GM19463 (cell line): Measurements from ENCODE around the gene STARD4.

Experiments used
- ATAC-seq: cut with Tn5 transposase; IDR thresholded peaks from one replicate; pipeline ENCODE4 v1.9.1; 2021; ENCODE audit warnings: mild to moderate bottlenecking, moderate library complexity; ENCODE audit not compliant: unreplicated experiment

The STARD4 gene

GRCh38 chr5:111472579-111472978 lies 39.8 kb downstream of the STARD4 start:
- ATAC-seq: peak; percentile 82

- ATAC-seq: no peak
Measured at GRCh38 chr5:111472096-111472495, 40.2 kb downstream of the STARD4 start.

GRCh38 chr5:111469903-111470302 lies 42.4 kb downstream of the STARD4 start:
- no peak for ATAC-seq

- no peak for ATAC-seq
Measured at GRCh38 chr5:111469293-111469896, 42.9 kb downstream of the STARD4 start.

- ATAC-seq: no peak
Measured at GRCh38 chr5:111463311-111463710, 49.0 kb downstream of the STARD4 start.

- ATAC-seq: no peak
Measured at GRCh38 chr5:111461934-111462333, 50.4 kb downstream of the STARD4 start.

DNA sequence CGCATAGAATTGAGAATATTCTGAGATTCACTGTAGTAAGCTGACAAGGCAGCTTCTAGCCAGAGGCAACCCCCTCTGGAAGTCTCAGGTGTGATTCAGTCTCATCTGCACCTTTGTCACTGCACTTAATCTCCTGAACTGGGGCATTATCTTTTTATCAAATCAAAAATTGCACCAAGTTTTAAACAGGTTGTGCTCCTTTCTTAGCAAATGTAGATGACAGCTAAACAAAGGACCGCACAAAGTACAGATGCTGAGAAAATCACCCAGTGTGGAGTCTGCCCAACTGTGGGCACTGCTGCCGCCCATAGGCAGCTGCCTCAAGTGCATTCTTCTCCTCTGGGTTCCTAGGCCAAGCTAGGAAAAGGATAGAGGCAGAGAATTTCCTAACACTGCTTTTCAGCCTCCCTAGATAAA lies 51.1 kb downstream of the STARD4 start:
- ATAC-seq: peak; percentile 63

DNA sequence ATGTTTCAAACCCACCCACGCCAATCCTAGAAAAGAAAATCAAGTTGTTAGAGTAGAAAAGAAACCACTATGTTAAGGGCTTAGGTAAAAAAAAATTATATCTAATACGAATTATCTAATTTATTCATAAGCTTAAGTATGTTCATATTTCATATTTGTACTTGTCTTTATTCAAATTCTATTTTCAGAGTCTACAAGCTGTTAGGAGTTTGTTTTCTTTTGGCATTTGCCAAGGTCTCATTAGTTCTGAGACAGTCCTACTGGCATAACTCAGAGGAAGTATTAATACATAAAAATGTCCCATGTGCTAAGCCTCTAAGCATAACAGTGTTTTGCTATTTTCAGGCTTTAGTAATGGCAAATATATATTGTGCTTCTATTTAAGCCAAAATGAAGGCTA lies 57.6 kb downstream of the STARD4 start:
- no peak for ATAC-seq

GRCh38 chr5:111454198-111454622 lies 58.1 kb downstream of the STARD4 start:
- no peak for ATAC-seq

- no peak for ATAC-seq
Measured at GRCh38 chr5:111453747-111454146, 58.6 kb downstream of the STARD4 start.

- no peak for ATAC-seq
Measured at GRCh38 chr5:111453295-111453694, 59.0 kb downstream of the STARD4 start.

- ATAC-seq: no peak
Measured at GRCh38 chr5:111447822-111448221, 64.5 kb downstream of the STARD4 start.

GRCh38 chr5:111447099-111447498 lies 65.2 kb downstream of the STARD4 start:
- no peak for ATAC-seq
